Activated naive CD4-positive, alpha-beta T cell treated with anti-CD3 and anti-CD28 coated beads, Interleukin-2, amount 50 U/mL, for 72 hours (primary cell): ENCODE results near the gene PCDHGC3. TPM values are rescaled to one million over a fixed set of nuclear protein-coding genes. Genes with fewer than 3 reads are reported as not detected.
A peak's percentile ranks its signal among the peaks of the same experiment; 100 is the strongest.
"Not testable (repeated sequence)": the region's sequence is repeated elsewhere in the genome, so short reads cannot be mapped to it uniquely, and the experiment has no call there.

ENCODE experiments used
- ATAC-seq, 2 donors: fragments of 150-1000 bp; cut with Tn5 transposase; 2 replicates each; pipeline ENCODE4 v1.10.0; 2021; ENCODE audit warnings: mild to moderate bottlenecking in 2 of 2, moderate library complexity in 2 of 2
- DNase-seq, 2 donors: peaks; one replicate each; pipeline ENCODE4 v3.0.0; 2021 to 2022; ENCODE audit warnings: low spot score in 2 of 2
- H3K27ac Mint-ChIP-seq, 2 donors: one replicate each; pipeline ENCODE4 v1.8.0; 2022; ENCODE audit warnings: mild to moderate bottlenecking in 2 of 2, mixed read lengths in 2 of 2
- H3K36me3 Mint-ChIP-seq, 2 donors: one replicate each; pipeline ENCODE4 v1.8.0; 2022; ENCODE audit warnings: mixed read lengths in 2 of 2
- H3K9me3 Mint-ChIP-seq, 2 donors: one replicate each; pipeline ENCODE4 v1.8.0; 2022; ENCODE audit warnings: mixed read lengths in 2 of 2
- total RNA-seq, 2 donors: library from RNA; stranded (reverse); gene quantifications; one replicate each; pipeline ENCODE4 v1.2.3, GENCODE V29; 2022

PCDHGC3 gene
- under 1 TPM in 1 of 2 donors, not detected in 1; 0.19 TPM for total RNA-seq

- peak; percentile 84 to 97 for ATAC-seq
- peak in 1 of 2 donors; percentile 60 for DNase-seq
- Mint-ChIP-seq H3K9me3 (no peaks in the 10 kb centered on the region), H3K27ac (no peak within 1 kb of the TSS), H3K36me3 (peaks cover 17 to 19% of the 10 kb centered on the region in 2 donors)
These were observed at the start of gene PCDHGC3 for GRCh38 chr5:141475625-141476131. Gene PCDHGC3 (plus strand): TSS chr5:141475966. CDS start chr5:141476117, 151 bp downstream.

DNA sequence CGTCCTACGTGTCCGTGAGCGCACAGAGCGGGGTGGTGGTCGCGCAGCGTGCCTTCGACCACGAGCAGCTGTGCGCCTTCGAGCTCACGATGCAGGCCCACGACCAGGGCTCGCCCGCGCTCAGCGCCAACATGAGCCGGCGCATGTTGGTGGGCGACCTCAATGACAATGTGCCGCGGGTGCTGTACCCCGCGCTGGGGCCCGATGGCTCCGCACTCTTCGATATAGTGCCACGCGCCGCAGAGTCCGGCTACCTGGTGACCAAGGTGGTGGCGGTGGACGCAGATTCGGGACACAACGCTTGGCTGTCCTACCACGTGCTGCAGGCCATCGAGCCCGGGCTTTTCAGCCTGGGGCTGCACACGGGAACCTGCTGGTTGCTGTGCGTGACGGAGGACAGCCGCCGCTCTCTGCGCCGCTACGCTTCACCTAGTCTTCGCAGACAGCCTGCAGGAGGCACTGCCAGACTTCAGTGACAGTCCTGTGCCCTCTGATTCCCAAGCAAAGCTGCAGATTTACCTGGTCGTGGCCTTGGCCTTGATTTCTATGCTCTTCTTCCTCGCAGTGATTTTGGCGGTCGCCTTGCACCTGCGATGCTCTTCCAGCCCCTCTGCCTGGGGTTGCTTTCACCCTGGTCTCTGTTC is 47.9 kb upstream of the PCDHGC3 start:
- Mint-ChIP-seq H3K36me3 (peaks cover 41 to 68% of the 10 kb centered on the region in 2 donors), H3K27ac (peak overlapping the region in 1 of 2 donors; percentile 50), H3K9me3 (peaks cover 34 to 35% of the 10 kb centered on the region in 2 donors)
- no peak for ATAC-seq
- DNase-seq, result no peak

GRCh38 chr5:141430332-141431113 is 45.2 kb upstream of the PCDHGC3 start, which contains the start of gene PCDHGA12:
Gene PCDHGA12 (plus strand): TSS chr5:141430507. CDS start chr5:141430760, 253 bp downstream.
- peak; percentile 48 to 80 for ATAC-seq
- peaks cover 36 to 66% of the 10 kb centered on the region in 2 donors for H3K36me3 Mint-ChIP-seq
- peaks cover 26 to 35% of the 10 kb centered on the region in 2 donors for H3K9me3 Mint-ChIP-seq
- no peak for DNase-seq
- peak within 1 kb of the TSS in 1 of 2 donors; percentile 81 for H3K27ac Mint-ChIP-seq

GRCh38 chr5:141431286-141431685 is 44.5 kb upstream of the PCDHGC3 start:
- no peak overlapping the region for H3K27ac Mint-ChIP-seq
- ATAC-seq (peak in 1 of 2 donors; percentile 37), DNase-seq (no peak)
- peaks cover 26 to 35% of the 10 kb centered on the region in 2 donors for H3K9me3 Mint-ChIP-seq
- peaks cover 36 to 58% of the 10 kb centered on the region in 2 donors for H3K36me3 Mint-ChIP-seq

DNA sequence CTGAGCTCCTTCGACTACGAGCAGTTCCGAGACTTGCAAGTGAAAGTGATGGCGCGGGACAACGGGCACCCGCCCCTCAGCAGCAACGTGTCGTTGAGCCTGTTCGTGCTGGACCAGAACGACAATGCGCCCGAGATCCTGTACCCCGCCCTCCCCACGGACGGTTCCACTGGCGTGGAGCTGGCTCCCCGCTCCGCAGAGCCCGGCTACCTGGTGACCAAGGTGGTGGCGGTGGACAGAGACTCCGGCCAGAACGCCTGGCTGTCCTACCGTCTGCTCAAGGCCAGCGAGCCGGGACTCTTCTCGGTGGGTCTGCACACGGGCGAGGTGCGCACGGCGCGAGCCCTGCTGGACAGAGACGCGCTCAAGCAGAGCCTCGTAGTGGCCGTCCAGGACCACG is 43.5 kb upstream of the PCDHGC3 start:
- Mint-ChIP-seq H3K9me3 (peaks cover 20 to 31% of the 10 kb centered on the region in 2 donors), H3K36me3 (peaks cover 36 to 51% of the 10 kb centered on the region in 2 donors)
- not testable (repeated sequence) for ATAC-seq, H3K27ac Mint-ChIP-seq, DNase-seq

GRCh38 chr5:141432726-141433125 is 43.0 kb upstream of the PCDHGC3 start:
- H3K36me3 Mint-ChIP-seq, result peaks cover 36 to 48% of the 10 kb centered on the region in 2 donors
- H3K27ac Mint-ChIP-seq, DNase-seq, ATAC-seq: not testable (repeated sequence)
- H3K9me3 Mint-ChIP-seq, result peaks cover 20 to 31% of the 10 kb centered on the region in 2 donors

DNA sequence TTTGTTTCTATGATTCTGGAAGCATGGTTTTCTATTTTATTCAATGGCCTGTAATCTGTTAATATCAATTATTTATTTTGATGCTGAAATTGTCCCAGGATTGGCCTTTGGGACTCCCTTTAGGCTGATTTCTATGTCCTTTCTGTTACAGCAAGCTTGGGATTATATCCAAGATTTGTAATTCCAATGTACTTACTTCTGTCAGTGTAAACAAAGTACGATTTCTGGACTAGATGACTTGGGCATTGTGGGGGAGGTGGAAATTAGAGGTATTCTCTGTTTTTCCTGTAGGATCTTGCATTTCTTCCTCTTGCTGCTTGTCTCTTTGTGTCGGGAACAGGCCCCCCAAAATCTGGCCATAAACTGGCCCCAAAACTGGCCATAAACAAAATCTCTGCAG is 41.8 kb upstream of the PCDHGC3 start:
- Mint-ChIP-seq H3K9me3 (peaks cover 16 to 25% of the 10 kb centered on the region in 2 donors), H3K27ac (no peak overlapping the region), H3K36me3 (peaks cover 29 to 37% of the 10 kb centered on the region in 2 donors)
- ATAC-seq, result no peak
- DNase-seq, result no peak

GRCh38 chr5:141437221-141437620 is 38.5 kb upstream of the PCDHGC3 start:
- Mint-ChIP-seq H3K36me3 (peaks cover 13 to 17% of the 10 kb centered on the region in 2 donors), H3K9me3 (peaks cover 3 to 11% of the 10 kb centered on the region in 2 donors), H3K27ac (no peak overlapping the region)
- DNase-seq, result no peak
- ATAC-seq, result no peak

- H3K27ac Mint-ChIP-seq, result no peak overlapping the region
These were observed 36.2 kb upstream of the PCDHGC3 start for GRCh38 chr5:141439411-141440141.

GRCh38 chr5:141440341-141440740 is 35.4 kb upstream of the PCDHGC3 start:
- H3K9me3 Mint-ChIP-seq, result peaks cover 3 to 5% of the 10 kb centered on the region in 2 donors
- H3K27ac Mint-ChIP-seq, result no peak overlapping the region
- no peak for ATAC-seq
- no peak for DNase-seq
- H3K36me3 Mint-ChIP-seq, result peaks cover 4 to 6% of the 10 kb centered on the region in 2 donors

More at GRCh38 chr5:141439411-141440141, 36.2 kb upstream of the PCDHGC3 start:
- Mint-ChIP-seq H3K36me3 (peaks cover 4 to 6% of the 10 kb centered on the region in 2 donors), H3K9me3 (peaks cover 3 to 5% of the 10 kb centered on the region in 2 donors)
- no peak for ATAC-seq
- no peak for DNase-seq

- H3K27ac Mint-ChIP-seq, result no peak overlapping the region
- peaks cover 3 to 5% of the 10 kb centered on the region in 2 donors for H3K9me3 Mint-ChIP-seq
- DNase-seq, result no peak
- ATAC-seq, result no peak
- H3K36me3 Mint-ChIP-seq, result peaks cover 4 to 6% of the 10 kb centered on the region in 2 donors
These were observed 34.1 kb upstream of the PCDHGC3 start for GRCh38 chr5:141441571-141442170.

- Mint-ChIP-seq H3K27ac (no peak overlapping the region), H3K9me3 (no peaks in the 10 kb centered on the region), H3K36me3 (peaks cover 0 to 5% of the 10 kb centered on the region in 2 donors)
- ATAC-seq, result no peak
- no peak for DNase-seq
These were observed 10.4 kb upstream of the PCDHGC3 start for GRCh38 chr5:141465351-141465750.

DNA sequence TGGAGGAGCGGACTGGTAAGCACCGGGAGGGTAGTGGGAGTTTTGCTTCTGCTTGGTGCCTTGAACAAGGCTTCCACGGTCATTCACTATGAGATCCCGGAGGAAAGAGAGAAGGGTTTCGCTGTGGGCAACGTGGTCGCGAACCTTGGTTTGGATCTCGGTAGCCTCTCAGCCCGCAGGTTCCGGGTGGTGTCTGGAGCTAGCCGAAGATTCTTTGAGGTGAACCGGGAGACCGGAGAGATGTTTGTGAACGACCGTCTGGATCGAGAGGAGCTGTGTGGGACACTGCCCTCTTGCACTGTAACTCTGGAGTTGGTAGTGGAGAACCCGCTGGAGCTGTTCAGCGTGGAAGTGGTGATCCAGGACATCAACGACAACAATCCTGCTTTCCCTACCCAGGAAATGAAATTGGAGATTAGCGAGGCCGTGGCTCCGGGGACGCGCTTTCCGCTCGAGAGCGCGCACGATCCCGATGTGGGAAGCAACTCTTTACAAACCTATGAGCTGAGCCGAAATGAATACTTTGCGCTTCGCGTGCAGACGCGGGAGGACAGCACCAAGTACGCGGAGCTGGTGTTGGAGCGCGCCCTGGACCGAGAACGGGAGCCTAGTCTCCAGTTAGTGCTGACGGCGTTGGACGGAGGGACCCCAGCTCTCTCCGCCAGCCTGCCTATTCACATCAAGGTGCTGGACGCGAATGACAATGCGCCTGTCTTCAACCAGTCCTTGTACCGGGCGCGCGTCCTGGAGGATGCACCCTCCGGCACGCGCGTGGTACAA is 556 bp downstream of the PCDHGC3 start:
- H3K27ac Mint-ChIP-seq, result no peak overlapping the region
- ATAC-seq (peak; percentile 23 to 51), DNase-seq (no peak)
- peaks cover 17 to 19% of the 10 kb centered on the region in 2 donors for H3K36me3 Mint-ChIP-seq
- H3K9me3 Mint-ChIP-seq, result no peaks in the 10 kb centered on the region

DNA sequence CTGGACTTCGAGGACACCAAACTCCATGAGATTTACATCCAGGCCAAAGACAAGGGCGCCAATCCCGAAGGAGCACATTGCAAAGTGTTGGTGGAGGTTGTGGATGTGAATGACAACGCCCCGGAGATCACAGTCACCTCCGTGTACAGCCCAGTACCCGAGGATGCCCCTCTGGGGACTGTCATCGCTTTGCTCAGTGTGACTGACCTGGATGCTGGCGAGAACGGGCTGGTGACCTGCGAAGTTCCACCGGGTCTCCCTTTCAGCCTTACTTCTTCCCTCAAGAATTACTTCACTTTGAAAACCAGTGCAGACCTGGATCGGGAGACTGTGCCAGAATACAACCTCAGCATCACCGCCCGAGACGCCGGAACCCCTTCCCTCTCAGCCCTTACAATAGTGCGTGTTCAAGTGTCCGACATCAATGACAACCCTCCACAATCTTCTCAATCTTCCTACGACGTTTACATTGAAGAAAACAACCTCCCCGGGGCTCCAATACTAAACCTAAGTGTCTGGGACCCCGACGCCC is 1.3 kb downstream of the PCDHGC3 start:
- DNase-seq, result no peak
- Mint-ChIP-seq H3K27ac (no peak overlapping the region), H3K36me3 (peaks cover 17 to 19% of the 10 kb centered on the region in 2 donors), H3K9me3 (no peaks in the 10 kb centered on the region)
- ATAC-seq, result no peak

- no peaks in the 10 kb centered on the region for H3K9me3 Mint-ChIP-seq
- H3K36me3 Mint-ChIP-seq, result peaks cover 17 to 19% of the 10 kb centered on the region in 2 donors
- no peak for ATAC-seq
- H3K27ac Mint-ChIP-seq, result no peak overlapping the region
- DNase-seq, result no peak
These were observed 2.0 kb downstream of the PCDHGC3 start for GRCh38 chr5:141477815-141478214.
